HepG2 (cell line): ENCODE data around the gene NHERF2. TPM values are rescaled to one million over a fixed set of nuclear protein-coding genes. Genes with fewer than 3 reads are reported as not detected.

Source experiments
- ATF2 ChIP-seq: sonication (generic); formaldehyde crosslinking; IDR thresholded peaks from 2 replicates; pipeline ENCODE4 v1.4.0; 2020; ENCODE audit warnings: missing genetic modification reagents
- CREB1 ChIP-seq, 2 experiments: fragments of 450-650 bp in 1 of 2; IDR thresholded peaks; 2 replicates each; pipeline ENCODE4 v1.6.1; 2016 to 2017; ENCODE audit warnings: control low read depth in 1 of 2, mild to moderate bottlenecking in 1 of 2, missing compliant biosample characterization in 1 of 2, missing genetic modification characterization in 1 of 2
- DPF2 ChIP-seq: sonication (generic); formaldehyde crosslinking; IDR thresholded peaks from 2 replicates; pipeline ENCODE4 v1.4.0; 2020; ENCODE audit warnings: mild to moderate bottlenecking, low read depth, missing genetic modification reagents, borderline replicate concordance
- ESRRA ChIP-seq: sonication (generic); formaldehyde crosslinking; IDR thresholded peaks from 2 replicates; pipeline ENCODE4 v1.5.1; 2020; ENCODE audit warnings: mild to moderate bottlenecking, low read depth, missing genetic modification reagents
- HDAC2 ChIP-seq: sonication (generic); formaldehyde crosslinking; IDR thresholded peaks from 2 replicates; pipeline ENCODE4 v1.4.0; 2020; ENCODE audit warnings: missing genetic modification reagents
- NRL ChIP-seq: sonication (generic); formaldehyde crosslinking; IDR thresholded peaks from 2 replicates; pipeline ENCODE4 v1.5.0; 2020; ENCODE audit warnings: missing genetic modification reagents, mild to moderate bottlenecking, moderate library complexity, borderline replicate concordance
- RERE ChIP-seq: IDR thresholded peaks from 2 replicates; pipeline ENCODE4 v1.6.1; 2016; ENCODE audit warnings: low read depth, missing genetic modification reagents, missing compliant biosample characterization
- RXRA ChIP-seq: sonication (generic); formaldehyde crosslinking; IDR thresholded peaks from 2 replicates; pipeline ENCODE4 v1.5.1; 2020; ENCODE audit warnings: missing genetic modification reagents
- SP4 ChIP-seq: sonication (generic); formaldehyde crosslinking; IDR thresholded peaks from 2 replicates; pipeline ENCODE4 v1.8.1; 2023; ENCODE audit warnings: mild to moderate bottlenecking, missing genetic modification reagents
- TEAD3 ChIP-seq: optimal IDR thresholded peaks from 2 replicates; pipeline ENCODE3; 2016; ENCODE audit warnings: borderline replicate concordance
- USF2 ChIP-seq, 2 experiments: sonication (generic) in 1 of 2; formaldehyde crosslinking in 1 of 2; IDR thresholded peaks; 2 replicates each; pipeline versions ENCODE4 v1.5.1 to v1.6.1; 2011 to 2020; ENCODE audit warnings: borderline replicate concordance in 1 of 2, low read depth in 1 of 2, low read length in 1 of 2, mild to moderate bottlenecking in 1 of 2, missing genetic modification reagents in 1 of 2, moderate library complexity in 1 of 2
- ZFYVE20 ChIP-seq: sonication (generic); formaldehyde crosslinking; IDR thresholded peaks from 2 replicates; pipeline ENCODE4 v1.8.0; 2023; ENCODE audit warnings: low read depth, mild to moderate bottlenecking, moderate library complexity, missing genetic modification reagents, borderline replicate concordance
- ZGPAT ChIP-seq: IDR thresholded peaks from 2 replicates; pipeline ENCODE4 v1.6.1; 2016; ENCODE audit warnings: mild to moderate bottlenecking
- ZNF770 ChIP-seq: sonication (generic); formaldehyde crosslinking; IDR thresholded peaks from 2 replicates; pipeline ENCODE4 v1.5.0; 2020; ENCODE audit warnings: mild to moderate bottlenecking, missing genetic modification reagents
- polyA plus RNA-seq, 8 experiments: library from polyadenylated mRNA; depleted of rRNA in 3 of 8; stranded (reverse) in 7 of 8; unstranded in 1 of 8; fragments of >200 nt; fragmentation: Illumina TruSeq in 4 of 8; extraction: Trizol in 4 of 8; gene quantifications; 2 replicates each; pipeline versions ENCODE4 v1.2.1 to v1.2.3, GENCODE V29; 2011 to 2016; ENCODE audit warnings: low read depth in 4 of 8, missing spikeins in 1 of 8, mixed read lengths in 1 of 8; ENCODE audit not compliant: insufficient read depth in 1 of 8
- total RNA-seq, 5 experiments: library from RNA; depleted of rRNA; stranded (reverse); fragments of >200 nt; fragmentation: Illumina TruSeq; extraction: Trizol; gene quantifications; 2 replicates each; pipeline ENCODE4 v1.2.3, GENCODE V29; 2016; ENCODE audit warnings: low read depth in 1 of 5

NHERF2 gene
- total and polyA plus RNA-seq, 2 of the 13 experiments (the other 11 are each of a cell fraction or from before 2014, with no cell fraction given), result 23.7 to 39.3 TPM

GRCh38 chr16:1990351-1991134, 36.2 kb upstream of the NHERF2 start (continued):
- TF ChIP-seq RERE (CRISPR knock-in tag), result no peak
- peak; percentile 95 for TF ChIP-seq CREB1 (IDR thresholded peaks at IDR 0.05)
- TF ChIP-seq CREB1 (CRISPR knock-in tag; IDR thresholded peaks at IDR 0.05), result no peak
- TF ChIP-seq RXRA (CRISPR knock-in tag), result peak; percentile 41; the same call in 1 of the 2 replicates
- no peak for TF ChIP-seq USF2 (IDR thresholded peaks at IDR 0.05; ENCODE audit: low read depth, low read length)
- 0 out of 2 replicates have a peak, but pooled peaks have one; percentile 1 for TF ChIP-seq USF2 (CRISPR knock-in tag; IDR thresholded peaks at IDR 0.05; ENCODE audit: borderline replicate concordance)
- TF ChIP-seq ZGPAT, result 0 out of 2 replicates have a peak, but pooled peaks have one; percentile 18
- peak; percentile 4; the same call in 1 of the 2 replicates for TF ChIP-seq SP4 (CRISPR knock-in tag)
- TF ChIP-seq ESRRA, result no peak
- TF ChIP-seq ZNF770 (CRISPR knock-in tag), result peak; percentile 60
- TF ChIP-seq ZFYVE20, result no peak
- TF ChIP-seq TEAD3, result peak; percentile 16
- TF ChIP-seq ATF2 (CRISPR knock-in tag), result peak; percentile 66; the same call in 1 of the 2 replicates
- no peak for TF ChIP-seq HDAC2 (CRISPR knock-in tag)
- TF ChIP-seq NRL (CRISPR knock-in tag), result peak; percentile 44; the same call in 1 of the 2 replicates
- no peak for TF ChIP-seq DPF2 (CRISPR knock-in tag)
